ENCODE measurements around the gene DRC7.
"Not testable (repeated sequence)": the region's sequence is repeated elsewhere in the genome, so short reads cannot be mapped to it uniquely, and the experiment has no call there.

DRC7 gene

GRCh38 chr16:57693550-57693949 lies 1.1 kb upstream of the DRC7 start:
- no peak for DNase-seq (ENCODE audit: low read depth in 2 of 2)

DNA sequence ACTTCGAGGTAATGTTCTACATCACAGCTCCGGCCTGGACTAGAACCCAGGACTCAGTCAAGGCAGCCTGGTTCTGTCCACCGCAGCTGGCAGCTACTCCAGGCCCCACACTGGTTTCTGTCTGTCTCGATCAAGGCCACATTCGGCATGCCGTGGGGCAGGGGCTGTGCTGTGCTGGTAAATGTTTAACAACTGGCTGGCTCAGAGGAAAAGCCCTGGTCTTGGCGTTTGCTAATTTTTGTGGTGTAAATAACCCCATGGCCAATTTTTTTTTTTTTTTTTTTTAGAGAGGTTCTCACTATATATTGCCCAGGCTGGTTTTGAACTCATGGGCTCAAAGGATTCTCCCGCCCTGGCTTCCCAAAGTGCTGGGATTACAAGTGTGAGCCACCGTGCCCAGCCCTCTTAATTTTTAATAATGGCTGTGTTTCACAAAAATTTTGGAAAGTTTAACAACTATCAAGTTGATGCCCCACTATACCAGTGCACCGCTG lies 328 bp upstream of the DRC7 start:
- DNase-seq (ENCODE audit: low read depth in 2 of 2), result no peak

- no peak for DNase-seq (ENCODE audit: low read depth in 2 of 2)
Measured at GRCh38 chr16:57695680-57696069, 1.1 kb downstream of the DRC7 start.

DNA sequence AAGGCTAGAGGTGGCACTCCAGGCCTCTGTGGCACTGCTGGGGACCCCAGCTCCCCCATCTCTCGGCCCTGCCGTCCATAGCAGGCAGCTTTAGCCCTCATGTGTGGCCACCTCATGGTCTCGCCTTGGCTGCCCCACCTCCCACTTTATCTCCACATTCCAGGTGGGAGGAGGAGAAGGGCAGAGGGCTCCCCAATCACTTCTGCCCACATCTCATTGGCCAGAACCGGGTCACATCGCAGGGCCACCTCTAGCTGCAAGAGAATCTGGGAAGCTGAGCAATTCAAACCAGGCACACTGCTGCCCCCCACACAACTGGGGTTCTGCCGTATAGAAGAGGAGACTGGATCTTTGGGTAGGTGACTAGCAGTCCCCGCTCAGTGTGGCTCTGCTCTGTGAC lies 1.6 kb downstream of the DRC7 start:
- no peak for DNase-seq (ENCODE audit: low read depth in 2 of 2)

- no peak for DNase-seq (ENCODE audit: low read depth in 2 of 2)
Measured at GRCh38 chr16:57697896-57698537, 3.4 kb downstream of the DRC7 start.

GRCh38 chr16:57698812-57699405 lies 4.3 kb downstream of the DRC7 start:
- DNase-seq (ENCODE audit: low read depth in 2 of 2), result no peak

DNA sequence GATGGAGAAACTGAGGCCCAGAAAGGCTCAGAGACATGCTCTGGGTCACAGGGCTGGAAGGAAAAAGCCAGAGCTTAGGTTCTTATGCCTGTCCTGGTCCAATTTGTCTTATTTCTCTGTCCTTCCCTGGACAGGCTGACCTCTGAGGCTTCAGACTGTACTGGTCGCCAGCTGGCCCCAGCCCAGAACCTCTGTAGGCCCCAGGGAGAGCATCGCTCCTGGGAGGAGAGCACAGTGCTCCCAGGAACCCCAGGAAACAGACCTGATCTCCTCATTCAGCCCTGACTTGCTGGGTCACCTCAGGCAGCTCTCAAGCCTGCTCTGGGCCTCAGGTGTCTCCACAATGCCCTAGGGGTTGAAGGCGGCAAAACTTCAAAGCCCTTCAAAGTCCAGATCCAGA lies 4.9 kb downstream of the DRC7 start:
- DNase-seq (ENCODE audit: low read depth in 2 of 2), result no peak

GRCh38 chr16:57699899-57700298 lies 5.3 kb downstream of the DRC7 start:
- DNase-seq (ENCODE audit: low read depth in 2 of 2), result no peak

- DNase-seq (ENCODE audit: low read depth in 2 of 2), result no peak
Measured at GRCh38 chr16:57700781-57701551, 6.4 kb downstream of the DRC7 start.

DNA sequence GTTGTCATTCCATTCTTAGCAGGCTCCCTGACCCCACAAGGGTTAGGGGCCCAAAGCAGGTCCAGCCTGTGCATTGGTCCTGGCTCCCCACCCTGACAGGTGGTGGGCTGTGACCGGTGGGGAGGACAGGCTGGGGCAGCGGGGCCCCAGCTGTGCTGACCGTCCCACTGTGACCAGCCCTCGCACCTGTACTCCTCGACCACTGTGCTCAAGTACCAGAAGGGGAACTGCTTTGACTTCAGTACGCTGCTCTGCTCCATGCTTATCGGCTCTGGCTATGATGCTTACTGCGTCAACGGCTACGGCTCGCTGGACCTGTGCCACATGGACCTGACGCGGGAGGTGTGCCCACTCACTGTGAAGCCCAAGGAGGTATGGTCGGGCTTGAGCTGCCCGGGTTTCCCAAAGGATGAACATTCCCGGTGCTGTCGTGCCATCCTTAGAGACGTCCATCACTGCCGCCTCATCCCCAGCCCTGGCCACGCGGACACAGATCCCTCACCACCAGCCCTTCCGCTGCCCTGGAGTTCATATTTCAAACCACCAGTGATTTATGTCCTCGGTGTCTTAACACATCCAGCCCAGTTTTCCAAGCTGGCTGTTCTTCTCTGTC lies 7.3 kb downstream of the DRC7 start:
- DNase-seq (ENCODE audit: low read depth in 2 of 2), result no peak

DNA sequence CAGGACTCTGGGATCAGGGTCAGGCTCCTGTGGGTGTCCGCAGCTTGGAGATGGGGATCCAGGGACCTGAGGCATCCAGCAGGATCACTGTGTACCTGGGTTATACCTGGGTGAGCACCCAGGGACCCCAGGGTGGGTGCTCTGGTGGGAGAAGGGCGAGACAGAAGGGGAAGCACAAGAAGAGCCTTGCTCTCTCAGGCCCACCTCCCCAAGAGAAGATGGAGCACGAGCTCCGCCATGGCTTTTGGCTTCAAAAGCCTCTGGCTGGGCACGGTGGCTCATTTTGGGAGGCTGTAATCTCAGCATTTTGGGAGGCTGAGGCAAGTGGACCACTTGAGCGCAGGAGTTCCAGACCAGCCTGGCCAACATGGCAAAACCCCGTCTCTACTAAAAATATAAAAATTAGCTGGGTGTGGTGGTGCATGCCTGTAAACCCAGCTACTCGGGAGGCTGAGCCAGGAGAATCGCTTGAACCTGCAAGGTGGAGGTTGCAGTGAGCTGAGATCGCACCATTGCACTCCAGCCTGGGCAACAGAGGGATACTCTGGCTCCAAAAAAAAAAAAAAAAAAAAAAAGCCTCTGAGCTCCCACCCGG lies 8.9 kb downstream of the DRC7 start:
- no peak for DNase-seq (ENCODE audit: low read depth in 2 of 2)

- DNase-seq (ENCODE audit: low read depth in 2 of 2), result no peak
Measured at GRCh38 chr16:57704011-57704904, 9.7 kb downstream of the DRC7 start.

GRCh38 chr16:57704905-57705852 lies 10.6 kb downstream of the DRC7 start:
- DNase-seq (ENCODE audit: low read depth in 2 of 2), result no peak

DNA sequence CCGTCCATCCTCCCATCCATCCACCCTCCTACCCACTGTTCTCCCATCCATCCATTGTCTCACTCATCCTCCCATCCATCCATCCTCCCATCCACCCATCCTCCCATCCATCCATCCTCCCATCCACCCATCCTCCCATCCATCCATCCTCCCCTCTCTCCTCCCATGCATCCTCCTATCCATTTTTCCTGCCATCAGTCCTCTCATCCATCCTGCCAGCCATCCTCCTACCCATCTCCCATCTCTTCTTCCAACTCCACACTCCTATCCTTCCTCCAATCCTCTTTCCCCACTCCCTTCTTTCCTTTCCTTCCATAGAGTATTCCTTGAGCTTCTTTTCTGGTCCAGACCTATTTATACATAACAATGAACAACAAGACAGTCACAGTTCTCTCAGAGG lies 12.1 kb downstream of the DRC7 start:
- DNase-seq (ENCODE audit: low read depth in 2 of 2), result no peak

GRCh38 chr16:57707331-57707730 lies 12.7 kb downstream of the DRC7 start:
- DNase-seq (ENCODE audit: low read depth in 2 of 2), result no peak

- DNase-seq (ENCODE audit: low read depth in 2 of 2), result no peak
Measured at GRCh38 chr16:57708168-57708567, 13.6 kb downstream of the DRC7 start.

DNA sequence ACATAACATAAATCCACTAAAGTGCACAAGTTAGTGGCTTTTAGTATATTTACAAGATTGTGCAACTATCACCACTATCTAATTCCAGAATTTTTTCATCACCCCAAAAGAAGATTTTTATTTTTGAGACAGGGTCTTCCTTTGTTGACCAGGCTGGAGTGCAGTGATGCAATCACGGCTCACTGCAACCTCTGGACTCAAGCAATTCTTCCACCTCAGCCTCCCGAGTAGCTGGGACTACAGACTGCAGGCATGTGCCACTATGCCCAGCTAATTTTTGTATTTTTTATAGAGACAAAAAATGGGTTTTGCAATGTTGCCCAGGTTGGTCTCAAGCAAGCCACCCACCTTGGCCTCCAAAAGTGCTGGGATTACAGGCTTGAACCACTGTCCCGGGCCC lies 15.1 kb downstream of the DRC7 start:
- DNase-seq (ENCODE audit: low read depth in 2 of 2), result no peak

DNA sequence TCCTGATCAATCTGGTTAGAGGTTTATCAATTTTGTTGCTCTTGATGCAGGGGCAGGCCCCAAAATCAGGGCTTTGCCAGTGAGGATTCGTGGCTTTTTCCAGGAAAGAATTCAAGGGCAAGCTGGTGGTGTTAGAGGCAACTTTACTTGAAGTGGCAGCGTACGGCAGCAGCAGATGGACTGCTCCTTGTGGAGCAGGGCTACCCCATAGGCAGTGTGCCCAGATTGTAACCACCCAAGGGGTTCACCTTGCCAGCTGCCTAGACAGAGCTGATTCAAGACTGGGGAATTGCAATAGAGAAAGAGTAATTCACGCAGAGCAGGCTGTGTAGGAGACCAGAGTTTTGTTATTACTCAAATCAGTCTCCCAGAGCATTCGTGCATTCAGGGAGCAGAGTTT lies 16.7 kb downstream of the DRC7 start:
- no peak for DNase-seq (ENCODE audit: low read depth in 2 of 2)

- no peak for DNase-seq (ENCODE audit: low read depth in 2 of 2)
Measured at GRCh38 chr16:57711993-57712392, 17.4 kb downstream of the DRC7 start.

- not testable (repeated sequence) for DNase-seq (ENCODE audit: low read depth in 2 of 2)
Measured at GRCh38 chr16:57712569-57712968, 18.0 kb downstream of the DRC7 start.

All from stimulated activated CD4-positive, alpha-beta T cell treated with anti-CD3 and anti-CD28 coated beads, Interleukin-1b, Interleukin-23, amount 100 ng/mL, for 4 hours (primary cell).